HCT116 (cell line): ENCODE measurements around the gene PRKACA. TPM values are rescaled to one million over a fixed set of nuclear protein-coding genes. Genes with fewer than 3 reads are reported as not detected.
"Not testable (repeated sequence)": the region's sequence is repeated elsewhere in the genome, so short reads cannot be mapped to it uniquely, and the experiment has no call there.

Source experiments
- ATAC-seq: fragments of 200-7000 bp; cut with Tn5 transposase; 2 replicates; pipeline ENCODE4 v1.9.1; 2020; ENCODE audit warnings: mild to moderate bottlenecking, moderate library complexity
- BruUV-seq: library from RNA; stranded (reverse); fragments of 400-500 nt; replicated peaks from 2 replicates; lab custom pipeline; 2021; lab: Mats Ljungman, UMichigan
- CTCF ChIA-PET: fragments of 300-600 bp; sonication (Branson Sonifier 250); formaldehyde crosslinking; loops from one replicate; lab custom pipeline; 2021; ENCODE audit warnings: antibody characterized with exemption; lab: Charles Lee
- POLR2A ChIA-PET: fragments of 300-600, 350-600 bp; sonication (Branson Sonifier 250); formaldehyde crosslinking; loops from one replicate; lab custom pipeline; 2021; ENCODE audit warnings: antibody characterized with exemption; lab: Charles Lee
- RAD21 ChIA-PET, 2 experiments: fragments of 300-600 bp; sonication (Branson Sonifier 250); formaldehyde crosslinking; loops; one replicate each; lab custom pipeline; 2023; ENCODE audit warnings: low total read pairs in 2 of 2; ENCODE audit not compliant: uncharacterized antibody in 2 of 2, unreplicated experiment in 2 of 2, low non-redundant PET in 1 of 2; lab: Charles Lee
- DNase-seq: peaks from one replicate; pipeline ENCODE4 v3.0.0-alpha.2; 2010; ENCODE audit warnings: low read depth, low spot score
- H2AFZ ChIP-seq: fragments of 200-600 bp; shearing (Covaris generic), sonication (generic); 2 replicates; pipeline ENCODE4 v1.6.1; 2017; ENCODE audit warnings: low read depth, mixed run types, mixed read lengths, antibody characterized with exemption, low read length; ENCODE audit not compliant: poor library complexity, severe bottlenecking
- H3K27ac ChIP-seq: 2 replicates; pipeline ENCODE4 v1.5.1; 2012; ENCODE audit warnings: low read depth, low read length
- H3K27me3 ChIP-seq: fragments of 200-600 bp; sonication (generic); 2 replicates; pipeline ENCODE4 v1.6.1; 2016; ENCODE audit warnings: mixed run types, low read length, mixed read lengths; ENCODE audit not compliant: insufficient read depth
- H3K36me3 ChIP-seq, 2 experiments: fragments of 200-500 bp in 1 of 2; fragments of 200-600 bp in 1 of 2; sonication (Bioruptor generic) in 1 of 2; sonication (generic) in 1 of 2; 2 replicates each; pipeline versions ENCODE4 v1.5.1 to v1.6.1; 2014 to 2016; ENCODE audit warnings: low read length in 2 of 2, inconsistent platforms in 1 of 2, mixed read lengths in 1 of 2, mixed run types in 1 of 2; ENCODE audit not compliant: insufficient read depth in 2 of 2, control insufficient read depth in 1 of 2
- H3K4me1 ChIP-seq, 2 experiments: fragments of 200-600 bp in 1 of 2; sonication (generic) in 1 of 2; 2 replicates each; pipeline versions ENCODE4 v1.5.1 to v1.6.1; 2012 to 2017; ENCODE audit warnings: low read length in 2 of 2, inconsistent platforms in 1 of 2, mild to moderate bottlenecking in 1 of 2, mixed read lengths in 1 of 2, mixed run types in 1 of 2, moderate library complexity in 1 of 2; ENCODE audit not compliant: insufficient read depth in 2 of 2, control insufficient read depth in 1 of 2
- H3K4me2 ChIP-seq: fragments of 200-600 bp; sonication (generic); 2 replicates; pipeline ENCODE4 v1.6.1; 2017; ENCODE audit warnings: mixed run types, low read length, mixed read lengths
- H3K4me3 ChIP-seq, 2 experiments: fragments of 200-600 bp in 1 of 2; sonication (generic) in 1 of 2; replicated peaks in 1 of 2; 2 replicates each; pipeline ENCODE4 v1.5.1; 2011 to 2016; ENCODE audit warnings: low read length in 2 of 2, control low read depth in 1 of 2, low read depth in 1 of 2, mild to moderate bottlenecking in 1 of 2, mixed read lengths in 1 of 2, mixed run types in 1 of 2
- H3K79me2 ChIP-seq: fragments of 200-600 bp; sonication (generic); 2 replicates; pipeline ENCODE4 v1.6.1; 2017; ENCODE audit warnings: mild to moderate bottlenecking, mixed run types, low read length, moderate library complexity, mixed read lengths; ENCODE audit not compliant: insufficient read depth
- H3K9ac ChIP-seq: fragments of 200-600 bp; sonication (generic); 2 replicates; pipeline ENCODE4 v1.6.1; 2016; ENCODE audit warnings: low read length, mixed read lengths
- H3K9me2 ChIP-seq: fragments of 200-600 bp; sonication (generic), shearing (Covaris generic); 2 replicates; pipeline ENCODE4 v1.6.1; 2017; ENCODE audit warnings: mixed run types, mild to moderate bottlenecking, moderate library complexity; ENCODE audit not compliant: insufficient read depth
- H3K9me3 ChIP-seq, 2 experiments: fragments of 200-500 bp in 1 of 2; fragments of 200-600 bp in 1 of 2; sonication (Bioruptor generic) in 1 of 2; sonication (generic) in 1 of 2; 2 replicates each; pipeline ENCODE4 v1.6.1; 2014 to 2017; ENCODE audit warnings: low read length in 2 of 2, mixed read lengths in 2 of 2, inconsistent platforms in 1 of 2, low read depth in 1 of 2, mild to moderate bottlenecking in 1 of 2, mixed run types in 1 of 2, moderate library complexity in 1 of 2; ENCODE audit not compliant: control insufficient read depth in 1 of 2, insufficient read depth in 1 of 2
- H4K20me1 ChIP-seq: fragments of 200-600 bp; sonication (generic), shearing (Covaris generic); 2 replicates; pipeline ENCODE4 v1.6.1; 2017; ENCODE audit warnings: mixed run types, mild to moderate bottlenecking, moderate library complexity; ENCODE audit not compliant: insufficient read depth
- ATF3 ChIP-seq: IDR thresholded peaks from 2 replicates; pipeline ENCODE4 v1.6.1; 2012
- CTCF ChIP-seq, 3 experiments: fragments of 200-600 bp in 1 of 3; sonication (generic) in 1 of 3; IDR thresholded peaks in 2 of 3; conservative IDR thresholded peaks in 1 of 3; 2 replicates each; pipeline ENCODE4 v1.5.1; 2012 to 2017; ENCODE audit warnings: low read depth in 2 of 3, low read length in 2 of 3, antibody characterized with exemption in 1 of 3, borderline replicate concordance in 1 of 3, control low read depth in 1 of 3, mild to moderate bottlenecking in 1 of 3, mixed read lengths in 1 of 3, mixed run types in 1 of 3, moderate library complexity in 1 of 3; ENCODE audit not compliant: insufficient read depth in 1 of 3
- ELF1 ChIP-seq: IDR thresholded peaks from 2 replicates; pipeline ENCODE4 v1.6.1; 2012; ENCODE audit warnings: low read depth, borderline replicate concordance
- EZH2phosphoT487 ChIP-seq: fragments of 200-600 bp; IDR thresholded peaks from 2 replicates; pipeline ENCODE4 v1.6.1; 2018; ENCODE audit warnings: antibody characterized with exemption, borderline replicate concordance
- FOSL1 ChIP-seq: IDR thresholded peaks from 2 replicates; pipeline ENCODE4 v1.6.1; 2012; ENCODE audit warnings: low read depth
- SP1 ChIP-seq: IDR thresholded peaks from 2 replicates; pipeline ENCODE4 v1.6.1; 2012; ENCODE audit warnings: low read depth
- TCF7L2 ChIP-seq: IDR thresholded peaks from 2 replicates; pipeline ENCODE4 v1.7.0; 2011; ENCODE audit warnings: borderline replicate concordance, inconsistent platforms; ENCODE audit not compliant: insufficient read depth, insufficient read length; ENCODE audit errors: extremely low read depth
- ZNF274 ChIP-seq: fragments of 200-500 bp; sonication (Bioruptor generic); IDR thresholded peaks from 2 replicates; pipeline ENCODE4 v1.6.1; 2014; ENCODE audit warnings: mild to moderate bottlenecking, low read depth, low read length, inconsistent platforms
- intact Hi-C: fragments of 100-400 bp; cut with micrococcal nuclease; formaldehyde crosslinking; loops from 2 replicates; pipeline ENCODE4 v1.10.0; 2022
- total RNA-seq: library from RNA; stranded (reverse); gene quantifications from one replicate; pipeline ENCODE4 v1.2.1, GENCODE V29; 2021; ENCODE audit not compliant: unreplicated experiment

The PRKACA gene
- total RNA-seq, 1 experiment from 2014 or later = 95.7 TPM

GRCh38 chr19:14051980-14052379, 65.6 kb downstream of the PRKACA start:
- Histone ChIP-seq H3K27me3 (no peaks in the 10 kb centered on the region), H3K4me1 (peaks cover 0 to 3% of the 10 kb centered on the region in 2 experiments; a peak in 1 of 4 replicates), H3K79me2 (no peaks in the 10 kb centered on the region), H3K36me3 (peaks cover 0 to 6% of the 10 kb centered on the region in 2 experiments; a peak in 2 of 4 replicates), H3K4me3 (no peak overlapping the region), H3K9me3 (no peaks in the 10 kb centered on the region), H3K9ac (no peak overlapping the region), H2AFZ (no peak overlapping the region), H3K9me2 (no peaks in the 10 kb centered on the region), H3K4me2 (no peak overlapping the region), H4K20me1 (no peaks in the 10 kb centered on the region), H3K27ac (no peak overlapping the region)
- no peak for TF ChIP-seq ELF1
- TF ChIP-seq ATF3 = no peak
- no peak for TF ChIP-seq ZNF274
- TF ChIP-seq EZH2phosphoT487 = no peak
- no peak for TF ChIP-seq CTCF (IDR thresholded peaks at IDR 0.05 in 2 of 3, conservative IDR thresholded peaks at IDR 0.05 in 1 of 3; ENCODE audit: borderline replicate concordance in 1 of 3, insufficient read depth in 1 of 3, low read depth in 2 of 3, low read length in 2 of 3)
- TF ChIP-seq SP1 = no peak
- TF ChIP-seq TCF7L2 = no peak
- TF ChIP-seq FOSL1 = no peak
- no TSS peak for BruUV-seq
- ChIA-PET CTCF (interaction anchor here (1.3 kb wide), 1 partner anchor 8 kb away, joined by 6 read pairs; no protein-coding TSS in a partner anchor), RAD21 (no interaction called here), POLR2A (no interaction called here)
- ATAC-seq (no peak), DNase-seq (no peak)
- intact Hi-C loops = no loop called here

GRCh38 chr19:14050961-14051360, 66.6 kb downstream of the PRKACA start:
- H3K4me2 ChIP-seq, H3K27ac ChIP-seq, intact Hi-C loops, H3K27me3 ChIP-seq, BruUV-seq, RAD21 ChIA-PET, H3K79me2 ChIP-seq, H3K4me1 ChIP-seq, DNase-seq, H3K36me3 ChIP-seq, H3K9me2 ChIP-seq, H3K9ac ChIP-seq, H4K20me1 ChIP-seq, H3K4me3 ChIP-seq, H2AFZ ChIP-seq, H3K9me3 ChIP-seq, POLR2A ChIA-PET: not testable (repeated sequence)
- ATAC-seq = 0 out of 2 replicates have a peak, but pooled peaks have one; percentile 30
- CTCF ChIA-PET = interaction anchor here (1.3 kb wide), 1 partner anchor 9 kb away, joined by 6 read pairs; no protein-coding TSS in a partner anchor
